Thyroid gland (tissue), 4 donors: ENCODE measurements around the gene TMCC2.

Experiments used
- CTCF ChIP-seq, 6 experiments: fragments of 200-600 bp in 3 of 6; fragments of 450-650 bp in 3 of 6; sonication (generic) in 3 of 6; IDR thresholded peaks; one replicate each; pipeline ENCODE4 v1.5.1; 2016 to 2019; ENCODE audit warnings: antibody characterized with exemption in 6 of 6, mild to moderate bottlenecking in 2 of 6, inconsistent platforms in 1 of 6, moderate library complexity in 1 of 6
- POLR2A ChIP-seq, 2 donors: fragments of 450-650 bp; IDR thresholded peaks; one replicate each; pipeline ENCODE4 v1.6.1; 2017; ENCODE audit warnings: antibody characterized with exemption in 2 of 2, mild to moderate bottlenecking in 2 of 2, moderate library complexity in 1 of 2

- TF ChIP-seq CTCF (IDR thresholded peaks at IDR 0.05), result no peak
- TF ChIP-seq POLR2A (IDR thresholded peaks at IDR 0.05), result no peak
Observed at GRCh38 chr1:205266611-205267305, 39.0 kb downstream of the TMCC2 start.
